HG03571 (cell line): ENCODE results near the gene KDM4B.
"Not testable (repeated sequence)": the region's sequence is repeated elsewhere in the genome, so short reads cannot be mapped to it uniquely, and the experiment has no call there.

Source experiments
- ATAC-seq: cut with Tn5 transposase; IDR thresholded peaks from one replicate; pipeline ENCODE4 v1.9.1; 2021; ENCODE audit not compliant: unreplicated experiment

KDM4B gene

GRCh38 chr19:5147074-5147977 is 178.4 kb downstream of the KDM4B start:
- no peak for ATAC-seq

- no peak for ATAC-seq
Measured at GRCh38 chr19:5147978-5148793, 179.3 kb downstream of the KDM4B start.

GRCh38 chr19:5148794-5149190 is 179.9 kb downstream of the KDM4B start:
- no peak for ATAC-seq

GRCh38 chr19:5149508-5149907 is 180.6 kb downstream of the KDM4B start:
- no peak for ATAC-seq

- ATAC-seq = no peak
Measured at GRCh38 chr19:5149932-5150901, 181.3 kb downstream of the KDM4B start.

GRCh38 chr19:5150902-5151741 is 182.2 kb downstream of the KDM4B start:
- no peak for ATAC-seq

- ATAC-seq = no peak
Measured at GRCh38 chr19:5152013-5152763, 183.3 kb downstream of the KDM4B start.

GRCh38 chr19:5152767-5153532 is 184.0 kb downstream of the KDM4B start:
- no peak for ATAC-seq

GRCh38 chr19:5153601-5154128 is 184.8 kb downstream of the KDM4B start:
- ATAC-seq = no peak

GRCh38 chr19:5154129-5154798 is 185.4 kb downstream of the KDM4B start:
- no peak for ATAC-seq

- no peak for ATAC-seq
Measured at GRCh38 chr19:5154799-5155426, 186.0 kb downstream of the KDM4B start.

GRCh38 chr19:5155586-5156210 is 186.8 kb downstream of the KDM4B start:
- ATAC-seq = no peak

GRCh38 chr19:5156231-5156986 is 187.5 kb downstream of the KDM4B start:
- no peak for ATAC-seq

- no peak for ATAC-seq
Measured at GRCh38 chr19:5157186-5157585, 188.3 kb downstream of the KDM4B start.

- ATAC-seq = not testable (repeated sequence)
Measured at GRCh38 chr19:5158549-5159134, 189.7 kb downstream of the KDM4B start.
